Measurements from ENCODE around the gene SLC1A4. TPM values are rescaled to one million over a fixed set of nuclear protein-coding genes. Genes with fewer than 3 reads are reported as not detected.

The SLC1A4 gene
- total RNA-seq, 4 donors from 2014 or later = 12.9 to 39.5 (median 29.0) TPM

DNA sequence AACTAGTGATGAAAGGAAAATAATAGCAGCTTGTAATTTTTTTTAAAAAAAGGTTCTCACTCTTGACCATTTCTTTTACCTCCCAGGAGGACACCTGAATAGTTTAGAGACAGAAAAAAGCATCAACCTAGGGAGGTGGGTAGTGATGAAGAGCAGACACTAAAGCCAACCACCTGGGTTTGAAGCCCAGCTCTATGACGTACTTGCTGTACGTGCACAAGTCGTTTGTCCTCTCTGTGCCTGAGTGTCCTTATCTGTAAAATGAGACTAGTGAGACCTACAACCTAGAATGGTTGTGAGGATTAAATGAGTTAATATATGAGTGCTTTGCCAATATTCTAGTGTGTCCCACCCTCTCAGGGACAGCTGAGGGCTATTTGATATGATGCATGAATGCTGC is 5.8 kb downstream of the SLC1A4 start:
- Histone ChIP-seq H3K4me3 (no peak overlapping the region), H3K9me3 (no peaks in the 10 kb centered on the region), H3K36me3 (no peaks in the 10 kb centered on the region), H3K27ac (no peak overlapping the region), H3K4me1 (peaks cover 21% of the 10 kb centered on the region), H3K27me3 (no peaks in the 10 kb centered on the region)
- DNase-seq (ENCODE audit: low spot score in 2 of 2) = no peak
- no peak for TF ChIP-seq POLR2A (IDR thresholded peaks at IDR 0.05)
- TF ChIP-seq POLR2AphosphoS5 (IDR thresholded peaks at IDR 0.05) = no peak
- TF ChIP-seq EP300 (IDR thresholded peaks at IDR 0.05) = no peak
- TF ChIP-seq CTCF (IDR thresholded peaks at IDR 0.05) = no peak
- WGBS = 96% methylated on average over 3 of the region's 3 CpGs

- TF ChIP-seq POLR2A (IDR thresholded peaks at IDR 0.05) (no peak), EP300 (IDR thresholded peaks at IDR 0.05) (no peak), POLR2AphosphoS5 (IDR thresholded peaks at IDR 0.05) (no peak), CTCF (IDR thresholded peaks at IDR 0.05) (no peak)
- Histone ChIP-seq H3K4me1 (peaks cover 10% of the 10 kb centered on the region), H3K36me3 (no peaks in the 10 kb centered on the region), H3K4me3 (no peak overlapping the region), H3K9me3 (no peaks in the 10 kb centered on the region), H3K27ac (no peak overlapping the region), H3K27me3 (no peaks in the 10 kb centered on the region)
- DNase-seq (ENCODE audit: low spot score in 2 of 2) = no peak
- WGBS = 60% methylated on average over 3 of the region's 3 CpGs
Observed at GRCh38 chr2:64996871-64997307, 7.7 kb downstream of the SLC1A4 start.

DNA sequence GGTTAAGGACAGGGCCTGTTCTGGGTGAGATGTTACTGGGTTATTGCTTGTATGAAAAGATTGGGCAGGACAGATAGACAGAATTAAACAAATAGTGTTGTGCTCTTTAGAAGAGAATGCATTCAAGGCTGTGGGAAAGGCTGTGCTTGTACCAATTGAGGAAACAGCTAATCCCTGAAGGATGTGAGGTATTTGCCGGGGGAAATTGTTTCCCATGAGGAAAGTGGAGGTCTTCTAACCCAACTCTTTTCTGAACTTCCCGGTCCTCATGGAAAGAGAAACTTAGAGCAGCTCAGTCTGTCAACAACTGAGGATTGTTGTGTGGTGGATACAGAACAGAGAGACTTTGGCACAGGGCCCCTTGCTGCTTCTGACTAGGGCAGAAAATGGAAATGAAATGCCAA is 9.5 kb downstream of the SLC1A4 start:
- H3K27ac ChIP-seq = no peak overlapping the region
- no peak for DNase-seq (ENCODE audit: low spot score in 2 of 2)
- no peaks in the 10 kb centered on the region for H3K36me3 ChIP-seq
- H3K4me1 ChIP-seq = peaks cover 3% of the 10 kb centered on the region
- no peak for TF ChIP-seq EP300 (IDR thresholded peaks at IDR 0.05)
- no peak for TF ChIP-seq POLR2A (IDR thresholded peaks at IDR 0.05)
- TF ChIP-seq CTCF (IDR thresholded peaks at IDR 0.05) = no peak
- TF ChIP-seq POLR2AphosphoS5 (IDR thresholded peaks at IDR 0.05) = no peak
- no peaks in the 10 kb centered on the region for H3K27me3 ChIP-seq
- WGBS = 46% methylated on average over 2 of the region's 2 CpGs
- no peaks in the 10 kb centered on the region for H3K9me3 ChIP-seq
- no peak overlapping the region for H3K4me3 ChIP-seq

GRCh38 chr2:64999754-65000153 is 10.6 kb downstream of the SLC1A4 start:
- Histone ChIP-seq H3K4me3 (no peak overlapping the region), H3K27me3 (no peaks in the 10 kb centered on the region), H3K27ac (no peak overlapping the region), H3K9me3 (no peaks in the 10 kb centered on the region), H3K36me3 (no peaks in the 10 kb centered on the region), H3K4me1 (peaks cover 3% of the 10 kb centered on the region)
- 90% methylated on average over 2 of the region's 2 CpGs for WGBS
- no peak for DNase-seq (ENCODE audit: low spot score in 2 of 2)
- TF ChIP-seq EP300 (IDR thresholded peaks at IDR 0.05) (no peak), CTCF (IDR thresholded peaks at IDR 0.05) (no peak), POLR2A (IDR thresholded peaks at IDR 0.05) (no peak), POLR2AphosphoS5 (IDR thresholded peaks at IDR 0.05) (no peak)

DNA sequence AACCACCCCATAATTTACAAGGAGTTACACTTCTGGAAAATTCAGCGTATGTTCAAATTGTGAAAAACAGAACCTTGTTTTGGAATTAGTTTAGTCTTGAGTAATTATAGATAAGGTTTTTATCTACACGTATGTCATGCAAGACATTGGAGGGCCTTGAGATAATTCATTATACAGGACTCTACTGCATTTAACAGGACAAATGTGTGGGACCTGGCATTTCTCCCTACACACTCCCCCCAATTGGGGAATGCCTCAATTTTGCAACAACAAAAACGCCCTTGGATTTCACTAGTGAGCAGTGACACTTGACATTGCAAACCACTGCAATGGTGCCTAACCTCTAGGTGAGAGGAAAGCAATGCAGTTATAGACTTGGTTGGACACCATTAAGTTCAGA is 11.4 kb downstream of the SLC1A4 start:
- no peak for DNase-seq (ENCODE audit: low spot score in 2 of 2)
- TF ChIP-seq CTCF (IDR thresholded peaks at IDR 0.05) (no peak), POLR2A (IDR thresholded peaks at IDR 0.05) (no peak), EP300 (IDR thresholded peaks at IDR 0.05) (no peak), POLR2AphosphoS5 (IDR thresholded peaks at IDR 0.05) (no peak)
- WGBS = 81% methylated on average over 3 of the region's 3 CpGs
- Histone ChIP-seq H3K36me3 (peaks cover 5% of the 10 kb centered on the region), H3K27ac (no peak overlapping the region), H3K9me3 (no peaks in the 10 kb centered on the region), H3K4me3 (no peak overlapping the region), H3K27me3 (no peaks in the 10 kb centered on the region), H3K4me1 (peaks cover 3% of the 10 kb centered on the region)
